Kidney (tissue), 14 donors: Measurements from ENCODE around the gene SBNO2. TPM values are rescaled to one million over a fixed set of nuclear protein-coding genes. Genes with fewer than 3 reads are reported as not detected.
"Not testable (repeated sequence)": the region's sequence is repeated elsewhere in the genome, so short reads cannot be mapped to it uniquely, and the experiment has no call there.

ENCODE experiments used
- DNase-seq, 5 donors: peaks; one replicate each; pipeline ENCODE4 v3.0.0-alpha.2; 2013 to 2020
- FAIRE-seq: peaks from 2 replicates; lab custom pipeline; 2012; peaks lifted over from hg19 to GRCh38; lab: Jason Lieb, UNC
- H3K27ac ChIP-seq, 2 donors: one replicate each; pipeline ENCODE4 v1.7.0; 2013; ENCODE audit warnings: low read depth in 2 of 2, low read length in 2 of 2, inconsistent platforms in 1 of 2
- H3K27me3 ChIP-seq: one replicate; pipeline ENCODE4 v1.7.1; 2013; ENCODE audit warnings: low read length, inconsistent platforms; ENCODE audit not compliant: control insufficient read depth, insufficient read depth
- H3K36me3 ChIP-seq, 3 donors: one replicate each; pipeline versions ENCODE4 v1.7.0 to v1.7.1; 2013; ENCODE audit warnings: low read length in 3 of 3, control low read depth in 1 of 3, inconsistent platforms in 1 of 3; ENCODE audit not compliant: insufficient read depth in 3 of 3, control insufficient read depth in 2 of 3
- H3K4me1 ChIP-seq, 3 donors: one replicate each; pipeline versions ENCODE4 v1.7.0 to v1.7.1; 2013; ENCODE audit warnings: low read length in 3 of 3, inconsistent platforms in 1 of 3, low read depth in 1 of 3; ENCODE audit not compliant: control insufficient read depth in 2 of 3, insufficient read depth in 2 of 3
- H3K4me3 ChIP-seq, 3 donors: one replicate each; pipeline versions ENCODE4 v1.7.0 to v1.8.1; 2013; ENCODE audit warnings: low read length in 3 of 3, control low read depth in 1 of 3, inconsistent platforms in 1 of 3
- H3K9ac ChIP-seq, 3 donors: one replicate each; pipeline versions ENCODE4 v1.7.0 to v1.7.1; 2013; ENCODE audit warnings: low read length in 3 of 3, control low read depth in 1 of 3, inconsistent platforms in 1 of 3
- H3K9me3 ChIP-seq, 3 donors: one replicate each; pipeline versions ENCODE4 v1.7.0 to v1.7.1; 2013; ENCODE audit warnings: low read length in 3 of 3, control low read depth in 1 of 3, inconsistent platforms in 1 of 3; ENCODE audit not compliant: control insufficient read depth in 2 of 3, insufficient read depth in 1 of 3
- CTCF ChIP-seq: IDR thresholded peaks from 3 replicates; pipeline ENCODE4 v1.5.1; 2012; ENCODE audit warnings: mild to moderate bottlenecking, moderate library complexity, borderline replicate concordance; ENCODE audit not compliant: insufficient read depth; ENCODE audit errors: extremely low read depth
- intact Hi-C: fragments of 100-400 bp; cut with DNase I; formaldehyde crosslinking; loops from one replicate; pipeline ENCODE4 v1.11.1; 2022
- polyA plus RNA-seq: library from polyadenylated mRNA; stranded (reverse); fragments of 350-450 nt; fragmentation: Illumina TruSeq; extraction: RNeasy Lipid Tissue Mini Kit (QIAGEN cat#74804); gene quantifications from one replicate; pipeline ENCODE4 v1.2.3, GENCODE V29; 2014; ENCODE audit warnings: low read depth, low replicate concordance; ENCODE audit not compliant: insufficient read depth
- total RNA-seq: library from RNA; stranded (reverse); fragmentation: NEBNext Ultra II Directional; extraction: Animal tissue kit (Norgen Biotek cat#: 25700); gene quantifications from one replicate; pipeline ENCODE4 v1.2.1, GENCODE V29; 2021
- donor health status: control.
- donor health status: control.
- donor health status: control.
- donor health status: control.
- donor health status: control.
- donor health status: DM: yes; HTN: yes; CAD: no.
- donor health status: Normal renal cell carcinoma (clear cell type).

The SBNO2 gene
- total and polyA plus RNA-seq, 2 donors from 2014 or later: 12.2 to 156 TPM

GRCh38 chr19:1205114-1206099 lies 31.3 kb upstream of the SBNO2 start, which contains the start of gene STK11:
Gene STK11, plus strand, starts transcription at chr19:1205778. Its CDS starts 1,136 bp downstream, at chr19:1206914.
- FAIRE-seq: no peak
- peaks cover 3 to 27% (median 4%) of the 10 kb centered on the region in 3 donors for H3K4me1 ChIP-seq

DNA sequence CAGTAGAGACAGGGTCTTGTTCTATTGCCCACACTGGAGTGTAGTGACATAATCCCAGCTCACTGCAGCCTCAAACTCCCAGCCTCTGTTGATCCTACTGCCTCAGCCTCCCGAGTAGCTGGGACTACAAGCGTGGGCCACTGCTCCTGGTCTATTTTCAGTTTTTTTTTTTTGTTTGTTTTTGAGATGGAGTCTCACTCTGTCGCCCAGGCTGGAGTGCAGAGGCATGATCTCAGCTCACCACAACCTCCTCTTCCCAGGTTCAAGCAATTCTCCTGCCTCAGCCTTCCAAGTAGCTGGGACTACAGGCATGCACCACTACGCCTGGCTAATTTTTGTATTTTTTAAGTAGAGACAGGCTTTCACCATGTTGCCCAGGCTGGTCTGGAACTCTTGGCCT lies 26.5 kb upstream of the SBNO2 start:
- intact Hi-C loops, H3K27me3 ChIP-seq, H3K36me3 ChIP-seq, H3K9ac ChIP-seq, H3K9me3 ChIP-seq, H3K4me3 ChIP-seq, H3K4me1 ChIP-seq, FAIRE-seq, DNase-seq, H3K27ac ChIP-seq: not testable (repeated sequence)

More at GRCh38 chr19:1205114-1206099, 31.3 kb upstream of the SBNO2 start, which contains the start of gene STK11:
- peak within 1 kb of the TSS; percentile 55 to 90 (median 81) for H3K4me3 ChIP-seq
- H3K36me3 ChIP-seq: peaks cover 0 to 3% (median 0%) of the 10 kb centered on the region in 3 donors
- TF ChIP-seq CTCF: no peak
- H3K9ac ChIP-seq: peak within 1 kb of the TSS in 2 of 3 donors; percentile 82 to 90
- H3K27ac ChIP-seq: peak within 1 kb of the TSS; percentile 81 to 86
- H3K27me3 ChIP-seq: no peaks in the 10 kb centered on the region
- intact Hi-C loops: no loop called here
- peak; percentile 98 to 100 (median 99) for DNase-seq
- H3K9me3 ChIP-seq: no peaks in the 10 kb centered on the region

GRCh38 chr19:1199531-1199930 lies 25.5 kb upstream of the SBNO2 start:
- no peak overlapping the region for H3K9ac ChIP-seq
- H3K27ac ChIP-seq: no peak overlapping the region
- FAIRE-seq (no peak), DNase-seq (no peak)
- no peak overlapping the region for H3K4me3 ChIP-seq
- no peaks in the 10 kb centered on the region for H3K27me3 ChIP-seq
- H3K9me3 ChIP-seq: no peaks in the 10 kb centered on the region
- intact Hi-C loops: no loop called here
- H3K36me3 ChIP-seq: no peaks in the 10 kb centered on the region
- TF ChIP-seq CTCF: no peak
- peaks cover 0 to 3% (median 3%) of the 10 kb centered on the region in 3 donors for H3K4me1 ChIP-seq

- Histone ChIP-seq H3K4me1 (no peaks in the 10 kb centered on the region), H3K27ac (no peak overlapping the region), H3K9ac (no peak overlapping the region), H3K27me3 (no peaks in the 10 kb centered on the region), H3K36me3 (no peaks in the 10 kb centered on the region), H3K4me3 (no peak overlapping the region), H3K9me3 (no peaks in the 10 kb centered on the region)
- intact Hi-C loops: loop anchor here (10.0 kb wide), 1 partner anchor 65 kb away; no protein-coding TSS in a partner anchor
- FAIRE-seq (no peak), DNase-seq (peak in 2 of 5 donors; percentile 30 to 84)
- no peak for TF ChIP-seq CTCF
Observed at GRCh38 chr19:1189419-1189818, 15.4 kb upstream of the SBNO2 start.
